Measurements from ENCODE around the gene ZNF304. TPM values are rescaled to one million over a fixed set of nuclear protein-coding genes. Genes with fewer than 3 reads are reported as not detected.

Gene ZNF304
- total RNA-seq, 2 experiments from 2014 or later, result 3.3 to 3.6 TPM

DNA sequence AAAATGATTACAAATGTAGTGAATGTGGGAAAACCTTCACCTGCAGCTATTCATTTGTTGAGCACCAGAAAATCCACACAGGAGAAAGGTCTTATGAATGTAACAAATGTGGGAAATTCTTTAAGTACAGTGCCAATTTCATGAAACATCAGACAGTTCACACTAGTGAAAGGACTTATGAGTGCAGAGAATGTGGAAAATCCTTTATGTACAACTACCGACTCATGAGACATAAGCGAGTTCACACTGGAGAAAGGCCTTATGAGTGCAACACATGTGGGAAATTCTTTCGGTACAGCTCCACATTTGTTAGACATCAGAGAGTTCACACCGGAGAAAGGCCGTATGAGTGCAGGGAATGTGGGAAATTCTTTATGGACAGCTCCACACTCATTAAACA, 47.8 kb downstream of the ZNF304 start:
- Mint-ChIP-seq H3K27me3 (ENCODE audit: low read depth) (no peaks in the 10 kb centered on the region), H3K9me3 (peaks cover 68% of the 10 kb centered on the region), H3K4me1 (ENCODE audit: low read depth) (no peaks in the 10 kb centered on the region), H3K36me3 (ENCODE audit: low read depth) (peaks cover 79% of the 10 kb centered on the region), H3K27ac (no peak overlapping the region), H3K4me3 (no peak overlapping the region)
- DNase-seq, result no peak
- CTCF ChIA-PET, result no interaction called here
- intact Hi-C loops (cut with micrococcal nuclease), result no loop called here

DNA sequence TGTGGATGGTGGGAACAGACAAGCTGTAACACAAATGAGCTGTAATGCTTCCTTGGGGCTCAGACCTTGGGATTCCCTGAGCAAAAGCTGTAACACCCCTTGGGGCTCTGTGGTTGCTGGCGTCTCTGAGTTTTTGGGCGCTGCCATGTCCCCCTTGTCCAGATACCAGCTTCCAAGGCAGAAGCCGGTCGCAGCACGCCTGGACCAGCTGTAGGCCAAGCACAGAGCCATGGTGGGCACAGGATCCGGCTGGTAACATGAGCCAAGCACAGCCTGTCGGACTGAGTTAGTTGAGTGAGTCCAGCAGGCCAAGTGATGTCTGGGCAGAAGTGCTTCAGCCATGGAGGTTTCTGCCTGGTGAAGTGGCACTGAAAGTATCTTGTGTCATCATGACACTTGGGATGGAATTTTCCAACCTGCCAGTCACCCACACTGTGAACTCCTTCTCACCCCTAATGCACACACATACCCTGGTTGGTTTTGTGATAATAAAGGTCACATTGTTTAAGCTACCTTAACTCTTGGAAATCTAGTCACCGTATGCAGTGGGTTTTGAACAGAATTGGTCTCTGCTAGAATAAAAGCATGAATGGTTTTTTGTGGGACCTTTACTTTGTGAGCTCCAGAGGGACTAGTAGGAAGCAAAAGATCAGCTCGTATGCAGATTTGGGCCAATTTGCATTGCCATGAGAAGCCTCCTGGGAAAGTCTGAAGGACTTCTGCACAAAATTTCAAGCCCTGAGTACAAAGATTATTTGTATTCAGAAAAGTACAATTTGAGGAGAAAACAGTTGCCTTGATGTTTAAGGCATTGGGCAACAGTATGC, 52.9 kb downstream of the ZNF304 start:
- Mint-ChIP-seq H3K4me3 (no peak overlapping the region), H3K27ac (no peak overlapping the region), H3K4me1 (ENCODE audit: low read depth) (peaks cover 4% of the 10 kb centered on the region), H3K9me3 (peaks cover 22% of the 10 kb centered on the region), H3K36me3 (ENCODE audit: low read depth) (peaks cover 28% of the 10 kb centered on the region), H3K27me3 (ENCODE audit: low read depth) (no peaks in the 10 kb centered on the region)
- CTCF ChIA-PET, result interaction anchor here (0.6 kb wide), 1 partner anchor 19 kb away, joined by 3 read pairs; no protein-coding TSS in a partner anchor
- DNase-seq, result no peak
- intact Hi-C loops (cut with micrococcal nuclease), result no loop called here

DNA sequence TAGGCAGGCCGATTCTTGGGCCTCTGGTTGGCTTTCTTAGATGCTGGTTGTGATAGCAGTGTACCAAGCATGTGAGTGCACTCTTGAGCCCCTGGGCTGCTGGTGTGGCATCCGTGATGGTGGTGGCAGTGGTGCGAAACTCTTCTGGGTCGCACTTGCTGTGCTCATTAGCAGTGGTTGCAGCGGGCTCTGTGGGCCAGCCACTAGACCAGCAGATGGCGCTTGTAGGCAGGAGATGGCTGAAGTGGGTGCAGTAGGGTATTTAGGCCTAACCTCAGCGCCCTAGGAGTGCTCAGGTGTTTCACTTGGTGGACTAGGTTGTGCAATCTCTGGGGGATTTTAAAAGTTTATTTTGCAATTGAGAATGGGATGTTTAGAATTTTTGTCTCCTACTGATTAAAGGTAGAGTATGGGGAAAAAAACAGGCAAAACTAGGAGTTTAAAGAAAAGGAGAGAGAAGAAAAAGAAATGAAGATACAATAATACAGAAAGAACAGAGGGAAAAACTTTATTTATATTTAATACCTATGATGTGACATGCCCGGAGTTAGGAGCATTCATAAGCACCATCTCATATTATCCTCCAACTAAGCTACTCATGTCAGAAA, 55.5 kb downstream of the ZNF304 start:
- Mint-ChIP-seq H3K4me1 (ENCODE audit: low read depth) (peaks cover 10% of the 10 kb centered on the region), H3K9me3 (peaks cover 6% of the 10 kb centered on the region), H3K27ac (peak overlapping the region; percentile 51), H3K36me3 (ENCODE audit: low read depth) (peaks cover 13% of the 10 kb centered on the region), H3K4me3 (no peak overlapping the region), H3K27me3 (ENCODE audit: low read depth) (no peaks in the 10 kb centered on the region)
- intact Hi-C loops (cut with micrococcal nuclease), result loop anchor here (1.0 to 5.0 kb wide), 3 partner anchors 331 to 749 kb away; partner anchors contain the start of gene ZNF552
- CTCF ChIA-PET, result interaction anchor here (0.6 to 1.0 kb wide), 7 partner anchors 12 to 1061 kb away, joined by 3 to 7 read pairs (median 3); partner anchors contain the start of gene ZNF548
- peak; percentile 85 for DNase-seq

Other genes starting within 250 kb of the ZNF304 start
- not detected for gene USP29, start 231.3 kb upstream of the ZNF304 start, total RNA-seq
- gene ZIM3, start 206.1 kb upstream of the ZNF304 start, total RNA-seq, result not detected
- not detected for gene DUXA, start 183.8 kb upstream of the ZNF304 start, total RNA-seq
- 10 to 100 TPM; 18.4 to 18.5 TPM for gene ZNF264, start 159.8 kb upstream of the ZNF304 start, total RNA-seq
- 1 to 10 TPM in 1 of 2 experiments, under 1 TPM in 1; 0.40 to 1.2 TPM for gene AURKC, start 120.2 kb upstream of the ZNF304 start, total RNA-seq
- gene ZNF805, start 110.6 kb upstream of the ZNF304 start, total RNA-seq, result 1 to 10 TPM; 6.0 to 6.5 TPM
- 10 to 100 TPM; 61.4 to 63.3 TPM for gene ZNF460, start 70.8 kb upstream of the ZNF304 start, total RNA-seq
- gene ZNF543, start 30.8 kb upstream of the ZNF304 start, total RNA-seq, result 1 to 10 TPM; 3.2 to 3.5 TPM
- 1 to 10 TPM; 3.1 to 3.4 TPM for gene TRAPPC2B, start 12.3 kb downstream of the ZNF304 start, total RNA-seq
- gene ZNF547, start 12.3 kb downstream of the ZNF304 start, total RNA-seq, result 1 to 10 TPM in 1 of 2 experiments, under 1 TPM in 1; 0.84 to 1.3 TPM
- 10 to 100 TPM; 11.9 to 13.3 TPM for gene ZNF548, start 38.6 kb downstream of the ZNF304 start, total RNA-seq
- 1 to 10 TPM; 4.6 to 6.3 TPM for gene ZNF17, start 59.9 kb downstream of the ZNF304 start, total RNA-seq
- 1 to 10 TPM; 8.2 to 9.9 TPM for gene ZNF749, start 84.1 kb downstream of the ZNF304 start, total RNA-seq
- gene VN1R1, start 105.9 kb downstream of the ZNF304 start, total RNA-seq, result under 1 TPM; 0.15 to 0.19 TPM
- 1 to 10 TPM; 6.0 to 8.3 TPM for gene ZNF772, start 126.3 kb downstream of the ZNF304 start, total RNA-seq
- 1 to 10 TPM; 5.3 to 5.9 TPM for gene ZNF419, start 136.5 kb downstream of the ZNF304 start, total RNA-seq
- gene ZNF773, start 148.7 kb downstream of the ZNF304 start, total RNA-seq, result 1 to 10 TPM; 4.2 to 5.0 TPM
- gene ZNF549, start 176.1 kb downstream of the ZNF304 start, total RNA-seq, result 1 to 10 TPM; 1.8 TPM
- gene ZNF550, start 208.6 kb downstream of the ZNF304 start, total RNA-seq, result 1 to 10 TPM; 6.6 to 9.3 TPM
- 1 to 10 TPM; 1.5 to 2.0 TPM for gene ZNF416, start 227.6 kb downstream of the ZNF304 start, total RNA-seq
- 1 to 10 TPM; 3.3 to 3.6 TPM for gene ZIK1, start 232.9 kb downstream of the ZNF304 start, total RNA-seq
- gene ZNF530, start 248.6 kb downstream of the ZNF304 start, total RNA-seq, result 1 to 10 TPM; 4.0 to 4.4 TPM

All from activated naive CD4-positive, alpha-beta T cell treated with anti-CD3 and anti-CD28 coated beads for 36 hours (primary cell).